Activated naive CD8-positive, alpha-beta T cell (primary cell): ENCODE measurements around the gene TIAM2.
"Not testable (repeated sequence)": the region's sequence is repeated elsewhere in the genome, so short reads cannot be mapped to it uniquely, and the experiment has no call there.

Source experiments
- H3K27ac Mint-ChIP-seq: one replicate; pipeline ENCODE4 v1.8.0; 2021; ENCODE audit warnings: mixed read lengths
- H3K27me3 Mint-ChIP-seq: one replicate; pipeline ENCODE4 v1.8.0; 2021; ENCODE audit warnings: mixed read lengths
- H3K36me3 Mint-ChIP-seq: one replicate; pipeline ENCODE4 v1.8.0; 2021; ENCODE audit warnings: mixed read lengths
- H3K4me1 Mint-ChIP-seq: one replicate; pipeline ENCODE4 v1.8.0; 2021; ENCODE audit warnings: low read depth, mixed read lengths
- H3K4me3 Mint-ChIP-seq: one replicate; pipeline ENCODE4 v1.8.0; 2021; ENCODE audit warnings: mild to moderate bottlenecking, mixed read lengths
- H3K9me3 Mint-ChIP-seq: one replicate; pipeline ENCODE4 v1.8.0; 2021; ENCODE audit warnings: low read depth, mixed read lengths

TIAM2 gene

GRCh38 chr6:155077784-155078183 is 82.7 kb downstream of the TIAM2 start:
- Mint-ChIP-seq H3K27me3 (no peaks in the 10 kb centered on the region), H3K27ac (no peak overlapping the region), H3K4me1 (peaks cover 9% of the 10 kb centered on the region)

GRCh38 chr6:155078331-155078745 is 83.2 kb downstream of the TIAM2 start:
- Mint-ChIP-seq H3K27me3 (no peaks in the 10 kb centered on the region), H3K36me3 (peaks cover 2% of the 10 kb centered on the region), H3K4me3 (no peak overlapping the region), H3K27ac (no peak overlapping the region), H3K4me1 (peaks cover 9% of the 10 kb centered on the region), H3K9me3 (no peaks in the 10 kb centered on the region)

More at GRCh38 chr6:155077784-155078183, 82.7 kb downstream of the TIAM2 start:
- H3K36me3 Mint-ChIP-seq, result peaks cover 2% of the 10 kb centered on the region
- H3K4me3 Mint-ChIP-seq, result no peak overlapping the region
- no peaks in the 10 kb centered on the region for H3K9me3 Mint-ChIP-seq

- H3K36me3 Mint-ChIP-seq, result peaks cover 2% of the 10 kb centered on the region
- no peaks in the 10 kb centered on the region for H3K27me3 Mint-ChIP-seq
- H3K4me1 Mint-ChIP-seq, result peaks cover 9% of the 10 kb centered on the region
- no peaks in the 10 kb centered on the region for H3K9me3 Mint-ChIP-seq
- H3K4me3 Mint-ChIP-seq, result no peak overlapping the region
- H3K27ac Mint-ChIP-seq, result peak overlapping the region; percentile 50
These were observed 84.9 kb downstream of the TIAM2 start for GRCh38 chr6:155079985-155080452.

- Mint-ChIP-seq H3K4me1 (peaks cover 9% of the 10 kb centered on the region), H3K36me3 (peaks cover 2% of the 10 kb centered on the region), H3K27ac (peak overlapping the region; percentile 41), H3K27me3 (no peaks in the 10 kb centered on the region), H3K9me3 (no peaks in the 10 kb centered on the region), H3K4me3 (no peak overlapping the region)
These were observed 86.0 kb downstream of the TIAM2 start for GRCh38 chr6:155080881-155081845.

- H3K4me3 Mint-ChIP-seq, result no peak overlapping the region
- no peaks in the 10 kb centered on the region for H3K9me3 Mint-ChIP-seq
- no peak overlapping the region for H3K27ac Mint-ChIP-seq
- peaks cover 9% of the 10 kb centered on the region for H3K4me1 Mint-ChIP-seq
- peaks cover 2% of the 10 kb centered on the region for H3K36me3 Mint-ChIP-seq
- H3K27me3 Mint-ChIP-seq, result no peaks in the 10 kb centered on the region
These were observed 89.5 kb downstream of the TIAM2 start for GRCh38 chr6:155084431-155085123.

- Mint-ChIP-seq H3K27ac (no peak overlapping the region), H3K9me3 (no peaks in the 10 kb centered on the region), H3K4me1 (peaks cover 2% of the 10 kb centered on the region), H3K4me3 (no peak overlapping the region), H3K36me3 (no peaks in the 10 kb centered on the region), H3K27me3 (no peaks in the 10 kb centered on the region)
These were observed 90.6 kb downstream of the TIAM2 start for GRCh38 chr6:155085582-155086257.

- H3K4me1 Mint-ChIP-seq, result peaks cover 4% of the 10 kb centered on the region
- H3K36me3 Mint-ChIP-seq, result peaks cover 3% of the 10 kb centered on the region
- no peak overlapping the region for H3K27ac Mint-ChIP-seq
- H3K27me3 Mint-ChIP-seq, result no peaks in the 10 kb centered on the region
- H3K9me3 Mint-ChIP-seq, result no peaks in the 10 kb centered on the region
- H3K4me3 Mint-ChIP-seq, result no peak overlapping the region
These were observed 93.7 kb downstream of the TIAM2 start for GRCh38 chr6:155088856-155089255.

- Mint-ChIP-seq H3K36me3 (peaks cover 3% of the 10 kb centered on the region), H3K4me1 (peaks cover 4% of the 10 kb centered on the region), H3K27ac (no peak overlapping the region), H3K9me3 (no peaks in the 10 kb centered on the region), H3K27me3 (no peaks in the 10 kb centered on the region), H3K4me3 (no peak overlapping the region)
These were observed 94.6 kb downstream of the TIAM2 start for GRCh38 chr6:155089746-155090145.

- H3K27me3 Mint-ChIP-seq, result no peaks in the 10 kb centered on the region
- H3K36me3 Mint-ChIP-seq, result peaks cover 3% of the 10 kb centered on the region
- no peak overlapping the region for H3K27ac Mint-ChIP-seq
- no peak overlapping the region for H3K4me3 Mint-ChIP-seq
- no peaks in the 10 kb centered on the region for H3K9me3 Mint-ChIP-seq
- peaks cover 4% of the 10 kb centered on the region for H3K4me1 Mint-ChIP-seq
These were observed 95.1 kb downstream of the TIAM2 start for GRCh38 chr6:155090166-155090565.

GRCh38 chr6:155091756-155092155 is 96.6 kb downstream of the TIAM2 start:
- H3K27me3 Mint-ChIP-seq, result no peaks in the 10 kb centered on the region
- no peak overlapping the region for H3K4me3 Mint-ChIP-seq
- H3K36me3 Mint-ChIP-seq, result peaks cover 3% of the 10 kb centered on the region
- peaks cover 4% of the 10 kb centered on the region for H3K4me1 Mint-ChIP-seq
- no peaks in the 10 kb centered on the region for H3K9me3 Mint-ChIP-seq
- H3K27ac Mint-ChIP-seq, result no peak overlapping the region

- Mint-ChIP-seq H3K4me3 (no peak overlapping the region), H3K4me1 (peaks cover 4% of the 10 kb centered on the region), H3K27me3 (no peaks in the 10 kb centered on the region), H3K9me3 (no peaks in the 10 kb centered on the region), H3K27ac (no peak overlapping the region), H3K36me3 (peaks cover 3% of the 10 kb centered on the region)
These were observed 98.3 kb downstream of the TIAM2 start for GRCh38 chr6:155093430-155093829.

- Mint-ChIP-seq H3K9me3 (no peaks in the 10 kb centered on the region), H3K4me1 (peaks cover 8% of the 10 kb centered on the region), H3K36me3 (no peaks in the 10 kb centered on the region), H3K27ac (no peak overlapping the region), H3K4me3 (no peak overlapping the region), H3K27me3 (no peaks in the 10 kb centered on the region)
These were observed 105.0 kb downstream of the TIAM2 start for GRCh38 chr6:155100087-155100486.

- Mint-ChIP-seq H3K4me1 (peaks cover 8% of the 10 kb centered on the region), H3K4me3 (no peak overlapping the region), H3K36me3 (no peaks in the 10 kb centered on the region), H3K27me3 (no peaks in the 10 kb centered on the region), H3K9me3 (no peaks in the 10 kb centered on the region), H3K27ac (no peak overlapping the region)
These were observed 105.5 kb downstream of the TIAM2 start for GRCh38 chr6:155100591-155100990.

- not testable (repeated sequence) for H3K27me3 Mint-ChIP-seq, H3K9me3 Mint-ChIP-seq, H3K27ac Mint-ChIP-seq
These were observed 108.0 kb downstream of the TIAM2 start for GRCh38 chr6:155103083-155103645.

More at GRCh38 chr6:155103083-155103645, 108.0 kb downstream of the TIAM2 start:
- not testable (repeated sequence) for H3K36me3 Mint-ChIP-seq, H3K4me3 Mint-ChIP-seq
- peaks cover 17% of the 10 kb centered on the region for H3K4me1 Mint-ChIP-seq
